MG63 (cell line): Measurements from ENCODE around the gene RFNG. TPM values are rescaled to one million over a fixed set of nuclear protein-coding genes. Genes with fewer than 3 reads are reported as not detected.

Experiments
- DNase-seq: peaks from one replicate; pipeline ENCODE4 v3.0.0-alpha.2; 2020
- H3K27me3 ChIP-seq: fragments of 250-450 bp; sonication (Bioruptor Pico); 2 replicates; pipeline ENCODE4 v1.5.1; 2020; ENCODE audit warnings: mild to moderate bottlenecking, moderate library complexity
- H3K36me3 ChIP-seq: fragments of 250-450 bp; sonication (Bioruptor Pico); 2 replicates; pipeline ENCODE4 v1.5.1; 2020; ENCODE audit warnings: mild to moderate bottlenecking, moderate library complexity
- H3K4me3 ChIP-seq: fragments of 250-450 bp; sonication (Bioruptor Pico); 2 replicates; pipeline ENCODE4 v1.5.1; 2020; ENCODE audit warnings: mild to moderate bottlenecking, moderate library complexity
- H3K9me3 ChIP-seq: fragments of 250-450 bp; sonication (Bioruptor Pico); 2 replicates; pipeline ENCODE4 v1.5.1; 2020; ENCODE audit warnings: mild to moderate bottlenecking, moderate library complexity
- total RNA-seq: library from RNA; depleted of rRNA; stranded (reverse); fragments of >200 nt; shearing (Covaris generic); gene quantifications from 2 replicates; pipeline ENCODE4 v1.2.3, GENCODE V29; 2014; ENCODE audit warnings: low replicate concordance; rRNA removed

RFNG gene
- 41.2 and 41.6 TPM in 2 replicates for total RNA-seq

DNA sequence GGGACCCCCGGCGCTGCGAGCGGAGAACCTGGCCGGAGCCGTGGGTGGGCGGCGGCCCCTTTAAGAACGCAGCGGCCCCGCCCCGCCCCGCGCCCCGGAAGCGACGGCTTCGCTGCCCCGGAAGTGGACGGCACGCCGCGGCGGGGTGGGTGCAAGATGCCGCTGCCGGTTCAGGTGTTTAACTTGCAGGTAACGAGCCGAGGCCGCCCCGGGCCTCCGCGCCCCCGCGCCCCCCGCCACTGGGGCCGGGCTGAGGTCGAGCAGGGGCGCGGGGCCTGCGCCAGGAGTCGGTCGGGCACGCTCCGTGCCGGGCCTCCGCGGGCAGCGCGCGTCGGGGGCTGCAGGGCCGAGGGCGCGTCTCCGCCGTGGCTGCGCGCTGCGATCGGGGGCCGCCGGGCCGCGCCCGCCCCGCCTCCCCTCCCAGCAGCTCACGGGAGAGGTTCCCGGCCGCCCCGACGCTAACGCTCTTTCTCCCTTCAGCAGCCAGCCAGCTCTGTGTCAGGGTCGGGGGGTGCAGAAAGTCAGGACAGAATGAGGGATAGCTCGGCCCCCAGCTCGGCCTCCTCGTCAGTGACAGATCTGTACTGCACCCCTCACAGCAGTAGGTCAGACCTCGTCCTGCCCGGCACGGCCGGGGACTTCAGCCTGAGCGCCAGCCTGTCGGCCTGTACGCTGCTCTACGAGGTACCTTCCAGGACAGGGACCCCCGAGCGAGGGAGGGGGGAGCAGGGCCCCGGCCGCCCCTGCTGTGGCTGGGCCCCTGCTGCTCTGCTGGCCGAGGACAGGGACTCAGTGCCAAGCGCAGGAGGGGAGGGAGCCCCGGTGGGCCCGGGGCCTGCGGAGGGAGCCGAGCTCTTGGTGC lies at the start of gene RFNG, which contains the start of gene GPS1:
Gene RFNG (minus strand): TSS at position 36 of the 862 bp plus-strand sequence. CDS start 45 bp downstream, outside the sequence.
Gene GPS1 (plus strand): TSS at position 123 of the 862 bp plus-strand sequence. CDS start 34 bp downstream, at position 157.
- H3K36me3 ChIP-seq = peaks cover 55% of the 10 kb centered on the region
- DNase-seq = peak; percentile 75
- peak within 1 kb of the TSS; percentile 69 for H3K4me3 ChIP-seq
- H3K27me3 ChIP-seq = no peaks in the 10 kb centered on the region
- no peaks in the 10 kb centered on the region for H3K9me3 ChIP-seq

DNA sequence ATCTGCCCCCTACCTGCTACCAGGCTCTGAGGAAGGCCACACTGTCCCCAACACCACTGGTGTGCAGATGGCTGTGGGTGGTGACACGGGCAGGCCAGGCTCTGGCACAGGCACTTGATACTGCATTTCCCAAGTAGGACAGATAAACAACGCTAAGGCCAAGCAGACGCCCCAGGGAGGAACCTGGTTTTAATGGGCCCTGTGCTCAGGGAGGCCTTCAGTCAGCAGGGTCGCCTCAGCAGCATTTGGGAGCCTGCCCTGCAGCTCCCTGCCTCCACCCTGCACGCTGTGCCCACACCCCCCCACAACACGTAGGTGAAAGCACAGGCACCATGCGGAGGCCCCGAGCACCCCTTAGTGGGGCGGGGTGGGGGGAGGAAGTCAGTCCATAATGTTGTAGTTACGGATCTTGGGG lies 49.7 kb upstream of the RFNG start:
- DNase-seq = no peak
- H3K27me3 ChIP-seq = no peaks in the 10 kb centered on the region
- H3K9me3 ChIP-seq = no peaks in the 10 kb centered on the region
- H3K36me3 ChIP-seq = peaks cover 14% of the 10 kb centered on the region
- H3K4me3 ChIP-seq = no peak overlapping the region

DNA sequence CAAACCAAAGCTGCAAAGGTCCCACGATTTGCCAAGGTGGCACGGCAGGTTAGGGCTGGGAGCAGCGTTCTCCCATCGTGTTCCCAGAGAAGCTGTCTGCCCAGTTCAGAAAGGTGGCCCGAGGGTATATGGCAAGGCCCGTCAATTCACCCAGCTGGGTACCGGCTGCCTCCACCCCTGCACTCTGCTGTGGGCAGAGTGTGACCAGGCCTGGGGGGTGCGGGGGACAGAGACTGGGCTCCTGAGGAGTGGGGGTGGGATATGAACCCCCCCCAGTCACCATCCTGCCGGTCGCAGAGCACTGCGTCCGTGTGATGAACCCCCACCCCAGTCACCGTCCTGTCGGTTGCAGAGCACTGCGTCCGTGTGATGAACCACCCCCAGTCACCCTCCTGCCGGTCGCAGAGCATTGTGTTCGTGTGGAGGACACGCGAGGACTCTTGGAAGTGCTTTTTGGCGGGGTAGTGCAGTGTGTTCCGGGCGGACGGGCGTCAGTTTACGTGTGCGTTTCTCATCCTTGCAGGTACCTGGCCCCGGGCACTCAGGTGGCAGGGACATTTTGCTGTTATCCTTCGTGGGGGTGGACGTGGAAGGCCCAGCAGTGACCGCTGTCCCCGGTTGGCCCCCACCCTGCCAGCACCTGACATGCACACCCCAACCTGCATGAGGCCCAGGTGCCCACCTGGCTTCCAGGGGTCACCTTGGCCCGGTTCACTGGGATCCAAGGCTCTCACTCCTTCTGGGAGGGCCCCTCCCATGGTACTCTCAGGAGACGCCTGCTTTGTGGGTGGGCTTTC lies 49.1 kb upstream of the RFNG start:
- peaks cover 21% of the 10 kb centered on the region for H3K36me3 ChIP-seq
- DNase-seq = no peak
- H3K4me3 ChIP-seq = no peak overlapping the region
- H3K9me3 ChIP-seq = no peaks in the 10 kb centered on the region
- no peaks in the 10 kb centered on the region for H3K27me3 ChIP-seq

GRCh38 chr17:82098939-82099763 lies 47.5 kb upstream of the RFNG start:
- H3K36me3 ChIP-seq = peaks cover 34% of the 10 kb centered on the region
- H3K9me3 ChIP-seq = no peaks in the 10 kb centered on the region
- no peaks in the 10 kb centered on the region for H3K27me3 ChIP-seq
- H3K4me3 ChIP-seq = peak overlapping the region; percentile 51
- DNase-seq = no peak

DNA sequence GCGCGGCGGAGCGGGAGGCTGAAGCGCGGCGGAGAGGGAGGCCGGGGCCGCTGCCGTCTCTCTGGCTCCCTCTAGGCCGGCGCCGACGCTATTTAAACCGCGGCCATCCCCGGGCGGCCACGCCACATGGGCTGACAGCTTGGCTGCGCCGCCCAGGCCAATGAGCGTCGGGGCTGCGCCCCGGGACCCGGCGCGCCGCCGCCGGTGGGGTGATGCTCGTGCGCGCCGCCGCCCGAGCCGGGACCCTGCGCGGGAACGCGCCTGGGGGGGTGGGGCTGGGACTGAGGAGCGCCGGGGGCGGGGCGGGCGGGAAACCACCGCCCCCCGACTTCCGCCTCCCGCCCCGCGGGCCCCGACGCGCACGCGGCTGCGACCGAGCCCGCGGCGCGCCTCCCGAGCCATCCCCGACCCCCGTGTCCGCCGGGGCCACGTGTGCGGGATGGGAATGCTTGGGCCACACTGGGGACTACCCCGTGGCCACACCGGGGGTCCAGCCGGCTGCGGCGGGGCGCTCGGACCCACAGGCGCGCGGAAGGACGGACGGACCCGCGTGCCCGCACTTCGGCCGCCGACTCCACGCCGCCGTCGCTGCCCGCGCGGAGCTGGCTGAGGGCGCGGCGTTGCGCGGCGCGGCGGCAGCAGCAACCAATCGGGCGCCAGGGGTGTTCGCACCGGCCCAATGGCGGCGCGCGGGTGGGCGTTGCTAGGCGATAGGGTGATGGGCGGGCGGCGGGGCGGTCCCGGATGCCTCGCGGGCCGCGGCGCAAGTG lies 46.7 kb upstream of the RFNG start, which contains the start of gene FASN:
Gene FASN (minus strand): TSS at position 68 of the 770 bp plus-strand sequence. CDS start 1,791 bp downstream, outside the sequence.
- Histone ChIP-seq H3K4me3 (peak within 1 kb of the TSS; percentile 84), H3K27me3 (no peaks in the 10 kb centered on the region), H3K9me3 (no peaks in the 10 kb centered on the region), H3K36me3 (peaks cover 40% of the 10 kb centered on the region)
- DNase-seq = peak; percentile 98

DNA sequence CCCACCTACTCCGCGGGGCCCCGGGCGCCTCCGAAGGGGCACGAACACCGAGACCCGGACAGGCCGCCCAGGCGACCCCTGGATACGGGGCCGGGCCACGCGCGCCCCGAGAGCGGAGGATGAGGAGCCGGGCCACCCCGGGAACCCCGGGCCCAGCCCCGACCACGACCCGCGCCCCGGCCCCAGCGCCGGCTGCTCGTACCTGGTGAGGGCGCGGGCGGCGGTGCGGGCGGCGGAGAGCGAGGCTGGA lies 46.2 kb upstream of the RFNG start:
- DNase-seq = no peak
- Histone ChIP-seq H3K36me3 (peaks cover 46% of the 10 kb centered on the region), H3K27me3 (no peaks in the 10 kb centered on the region), H3K9me3 (no peaks in the 10 kb centered on the region), H3K4me3 (peak overlapping the region; percentile 84)

DNA sequence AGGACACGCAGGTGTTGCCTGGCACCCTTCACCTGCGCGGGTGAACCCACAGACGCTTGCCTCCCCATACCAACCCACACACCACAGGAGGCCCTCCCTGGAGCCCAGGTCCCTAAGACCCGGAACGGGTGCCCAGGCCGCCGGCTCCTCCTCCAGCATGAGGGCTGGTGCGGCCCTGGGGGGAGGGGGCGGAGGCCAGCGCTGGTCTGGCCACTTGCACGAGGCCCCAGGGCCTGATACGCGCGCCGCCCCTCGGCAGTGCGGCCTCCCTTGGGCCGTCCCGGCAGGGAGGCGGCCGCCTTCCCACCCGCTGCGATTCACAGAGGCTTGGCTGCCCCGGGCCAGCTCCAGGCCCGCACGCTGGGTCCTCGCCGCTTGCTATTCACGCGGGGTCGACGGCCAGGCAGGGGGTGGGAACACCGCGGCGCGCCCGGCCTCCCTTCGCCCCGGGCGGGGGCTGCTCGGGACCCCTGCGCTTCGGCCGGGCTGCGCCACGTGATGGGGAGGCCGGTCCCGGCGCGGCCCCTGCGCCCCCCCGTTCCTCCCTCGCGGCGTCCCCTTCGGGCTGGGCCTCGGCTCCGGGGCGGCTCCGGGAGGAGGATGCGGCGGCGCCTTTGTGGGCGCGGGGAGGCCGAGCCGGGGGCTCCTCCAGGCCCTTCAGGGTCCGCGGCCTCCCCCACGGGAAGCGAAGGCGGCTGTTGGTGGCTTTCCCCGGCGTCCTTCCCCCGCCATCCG lies 45.7 kb upstream of the RFNG start:
- peak; percentile 73 for DNase-seq
- H3K9me3 ChIP-seq = no peaks in the 10 kb centered on the region
- peaks cover 49% of the 10 kb centered on the region for H3K36me3 ChIP-seq
- H3K27me3 ChIP-seq = no peaks in the 10 kb centered on the region
- H3K4me3 ChIP-seq = peak overlapping the region; percentile 84

DNA sequence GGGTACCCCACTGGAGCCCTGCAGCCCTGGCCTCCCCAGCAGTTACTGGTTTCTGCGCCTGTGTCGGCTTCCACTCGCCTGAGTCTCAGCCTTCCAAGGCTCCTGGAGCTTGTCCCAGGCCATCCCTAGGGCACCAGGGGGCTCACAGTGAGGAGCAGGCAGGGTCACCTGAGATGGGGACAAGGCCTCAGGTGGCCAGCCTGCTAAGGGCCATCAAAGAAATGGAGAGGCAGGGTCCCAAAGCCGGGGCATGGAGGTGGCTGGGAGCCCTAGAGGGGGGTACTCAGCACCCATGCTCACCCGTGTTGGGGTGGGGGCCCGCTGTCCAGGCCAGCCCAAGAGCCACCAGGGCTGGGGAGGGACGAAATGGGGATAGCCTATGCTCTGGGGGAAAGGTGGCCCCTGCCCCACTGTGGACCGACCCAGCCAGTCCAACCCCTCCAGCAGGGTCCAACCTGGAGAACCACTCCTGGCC lies 45.1 kb upstream of the RFNG start:
- peaks cover 55% of the 10 kb centered on the region for H3K36me3 ChIP-seq
- peak overlapping the region; percentile 84 for H3K4me3 ChIP-seq
- DNase-seq = no peak
- H3K27me3 ChIP-seq = no peaks in the 10 kb centered on the region
- H3K9me3 ChIP-seq = no peaks in the 10 kb centered on the region

DNA sequence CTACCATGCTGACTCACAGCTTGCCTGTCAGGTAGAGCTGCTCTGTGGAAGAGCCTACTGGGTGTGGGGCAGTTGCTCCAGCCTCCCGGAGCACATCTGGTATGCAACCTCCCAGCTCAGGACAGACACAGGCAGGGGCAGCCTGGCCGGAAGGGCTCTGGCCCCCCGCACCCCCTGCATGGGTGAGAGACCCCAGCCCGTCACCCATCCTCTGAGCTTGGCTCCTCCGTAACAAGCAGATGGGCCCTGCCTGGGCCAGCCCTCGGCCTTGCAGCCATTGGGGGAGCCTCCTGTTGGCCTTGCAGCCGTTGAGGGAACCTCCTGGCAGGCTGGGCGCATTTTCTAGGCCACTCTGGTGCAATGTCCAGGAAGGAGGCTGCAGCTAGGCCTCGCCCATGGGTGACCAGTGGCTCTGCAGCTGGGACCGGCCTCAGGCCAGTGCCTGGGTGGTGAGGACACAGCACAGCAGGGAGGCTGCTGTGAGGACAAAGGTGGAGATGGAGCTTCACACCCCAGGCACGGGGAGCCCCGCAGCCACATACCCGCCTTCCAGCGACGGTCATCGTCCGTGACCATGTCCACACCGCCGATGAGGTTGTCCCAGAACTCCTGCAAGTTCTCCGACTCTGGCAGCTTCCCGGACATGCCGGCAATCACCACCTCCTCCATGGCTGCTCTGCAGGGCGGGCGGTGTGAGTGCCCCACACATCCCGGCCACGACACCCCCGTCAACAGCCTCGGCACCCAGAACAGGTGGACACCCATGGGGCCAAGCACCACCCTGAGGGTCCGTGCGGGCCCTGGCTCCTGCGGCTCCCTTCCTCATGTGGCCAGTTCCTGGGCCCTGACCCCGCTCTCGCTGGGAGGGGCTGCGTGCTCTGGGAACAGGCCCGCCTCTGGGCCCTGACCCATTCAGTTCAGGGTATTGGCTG lies 44.4 kb upstream of the RFNG start:
- no peaks in the 10 kb centered on the region for H3K9me3 ChIP-seq
- peaks cover 62% of the 10 kb centered on the region for H3K36me3 ChIP-seq
- H3K27me3 ChIP-seq = no peaks in the 10 kb centered on the region
- no peak for DNase-seq
- peak overlapping the region; percentile 84 for H3K4me3 ChIP-seq

GRCh38 chr17:82094931-82095776 lies 43.5 kb upstream of the RFNG start:
- Histone ChIP-seq H3K9me3 (no peaks in the 10 kb centered on the region), H3K4me3 (peak overlapping the region; percentile 84; the same call in 1 of the 2 replicates), H3K27me3 (no peaks in the 10 kb centered on the region), H3K36me3 (peaks cover 69% of the 10 kb centered on the region)
- no peak for DNase-seq

DNA sequence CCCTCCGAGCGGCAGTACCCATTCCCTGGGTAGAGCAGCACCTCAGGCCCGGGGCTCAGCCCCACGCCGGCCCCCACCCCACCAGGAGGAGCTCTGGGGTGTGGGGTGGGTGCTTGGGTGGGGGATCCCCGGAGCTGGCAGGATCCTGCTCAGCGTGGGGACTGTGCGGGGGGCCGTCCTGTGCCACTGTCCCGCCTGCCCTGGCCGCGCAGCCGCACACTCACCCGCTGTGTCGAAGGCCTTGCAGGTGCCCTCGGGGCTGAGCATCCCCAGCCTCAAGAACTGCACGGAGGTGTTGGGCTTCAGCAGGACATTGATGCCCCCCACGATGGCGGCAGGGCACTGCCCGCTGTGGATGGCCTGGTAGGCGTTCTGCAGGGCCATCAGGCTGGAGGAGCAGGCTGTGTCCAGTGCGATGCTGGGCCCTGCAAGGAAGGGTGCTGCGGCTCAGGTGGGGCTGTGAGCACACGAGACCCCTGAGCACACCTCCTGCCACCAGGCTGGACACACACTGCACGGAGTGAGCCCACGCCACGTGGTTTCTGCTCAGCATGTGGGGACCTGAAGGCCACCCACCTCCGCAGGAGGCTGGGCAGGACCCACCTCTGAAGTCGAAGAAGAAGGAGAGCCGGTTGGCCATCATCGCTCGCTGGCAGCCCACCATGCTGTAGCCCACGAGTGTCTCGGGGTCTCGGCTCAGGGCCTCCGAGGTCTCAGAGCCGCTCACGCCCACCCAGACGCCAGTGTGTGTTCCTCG lies 41.6 kb upstream of the RFNG start:
- H3K36me3 ChIP-seq = peaks cover 83% of the 10 kb centered on the region
- H3K27me3 ChIP-seq = no peaks in the 10 kb centered on the region
- H3K9me3 ChIP-seq = no peaks in the 10 kb centered on the region
- H3K4me3 ChIP-seq = no peak overlapping the region
- DNase-seq = no peak

DNA sequence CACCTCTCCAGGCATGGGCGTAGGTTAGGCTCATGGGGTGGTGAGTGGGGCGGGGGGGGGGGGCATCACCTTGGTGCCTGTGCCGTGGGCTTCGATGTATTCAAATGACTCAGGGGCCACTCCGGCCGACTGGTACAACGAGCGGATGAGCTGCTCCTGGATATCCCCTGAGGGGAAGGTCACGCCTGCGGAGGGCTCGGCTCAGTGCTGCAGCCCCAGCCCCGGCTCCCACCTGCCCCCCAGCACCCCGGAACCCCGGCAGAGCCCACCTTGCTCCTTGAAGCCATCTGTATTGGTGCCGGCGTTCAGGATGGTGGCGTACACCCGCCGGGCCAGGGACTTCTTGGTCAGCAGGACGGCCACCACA lies 41.0 kb upstream of the RFNG start:
- Histone ChIP-seq H3K36me3 (peaks cover 89% of the 10 kb centered on the region), H3K27me3 (no peaks in the 10 kb centered on the region), H3K9me3 (no peaks in the 10 kb centered on the region), H3K4me3 (no peak overlapping the region)
- DNase-seq = no peak

DNA sequence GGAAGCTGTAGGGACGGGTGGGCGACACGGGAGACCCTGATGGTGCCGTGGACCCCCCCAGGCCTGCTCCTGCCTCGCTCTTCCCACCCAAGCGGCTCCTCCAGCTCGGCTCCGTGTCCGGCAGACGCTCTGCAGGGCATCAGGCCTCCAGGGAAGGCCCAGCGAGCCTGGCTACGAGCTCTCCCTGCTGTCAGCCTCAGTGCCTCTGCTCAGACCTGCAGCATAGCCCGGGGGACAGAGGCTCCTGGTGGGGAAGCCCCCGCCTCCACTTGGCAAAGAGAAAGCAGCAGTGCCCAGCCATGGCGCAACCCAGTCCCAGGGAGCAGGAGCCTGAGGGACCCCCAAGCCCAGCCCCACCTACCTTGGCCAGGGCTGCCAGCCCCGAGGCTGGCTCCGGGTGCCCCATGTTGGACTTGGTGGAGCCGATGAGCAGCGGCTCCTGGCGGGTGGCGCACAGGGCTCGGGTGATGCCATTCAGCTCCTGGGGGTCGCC lies 40.5 kb upstream of the RFNG start:
- Histone ChIP-seq H3K36me3 (peaks cover 91% of the 10 kb centered on the region), H3K4me3 (no peak overlapping the region), H3K27me3 (no peaks in the 10 kb centered on the region), H3K9me3 (no peaks in the 10 kb centered on the region)
- no peak for DNase-seq
